Erythroblast (primary cell): ENCODE data around the gene RCAN1.
A peak's percentile ranks its signal among the peaks of the same experiment; 100 is the strongest.

Experiments used
- DNase-seq, 2 experiments: peaks; one replicate each; lab custom pipeline; 2025; lab: John Stamatoyannopoulos, UW
- GATA1 ChIP-seq: IDR thresholded peaks from 2 replicates; pipeline ENCODE4 v1.6.1; 2011; ENCODE audit warnings: low read depth, mild to moderate bottlenecking, control low read depth, low read length, moderate library complexity
- POLR2A ChIP-seq: IDR thresholded peaks from 2 replicates; pipeline ENCODE4 v1.6.1; 2011; ENCODE audit warnings: mild to moderate bottlenecking, low read length

RCAN1 gene

DNA sequence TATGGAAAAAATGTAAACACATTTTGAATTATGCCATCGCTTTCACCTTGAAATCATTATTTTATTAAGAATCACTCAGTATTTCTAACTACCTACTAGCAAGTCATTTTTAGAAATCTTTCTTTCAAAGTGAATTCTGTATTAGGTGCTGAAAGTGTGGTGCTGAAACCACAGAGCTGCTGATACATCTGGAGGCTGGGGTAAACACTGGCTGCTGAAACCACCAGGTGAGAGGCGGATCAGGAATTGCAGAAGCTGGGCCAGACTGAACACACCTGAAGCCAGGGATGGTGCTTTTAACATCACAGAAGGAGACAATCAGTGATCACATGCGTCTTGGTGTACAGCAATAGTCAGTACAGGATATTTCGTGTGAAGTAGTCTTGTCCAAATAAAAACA is 60.7 kb downstream of the RCAN1 start:
- TF ChIP-seq POLR2A, result no peak
- no peak for TF ChIP-seq GATA1
- DNase-seq, result no peak

DNA sequence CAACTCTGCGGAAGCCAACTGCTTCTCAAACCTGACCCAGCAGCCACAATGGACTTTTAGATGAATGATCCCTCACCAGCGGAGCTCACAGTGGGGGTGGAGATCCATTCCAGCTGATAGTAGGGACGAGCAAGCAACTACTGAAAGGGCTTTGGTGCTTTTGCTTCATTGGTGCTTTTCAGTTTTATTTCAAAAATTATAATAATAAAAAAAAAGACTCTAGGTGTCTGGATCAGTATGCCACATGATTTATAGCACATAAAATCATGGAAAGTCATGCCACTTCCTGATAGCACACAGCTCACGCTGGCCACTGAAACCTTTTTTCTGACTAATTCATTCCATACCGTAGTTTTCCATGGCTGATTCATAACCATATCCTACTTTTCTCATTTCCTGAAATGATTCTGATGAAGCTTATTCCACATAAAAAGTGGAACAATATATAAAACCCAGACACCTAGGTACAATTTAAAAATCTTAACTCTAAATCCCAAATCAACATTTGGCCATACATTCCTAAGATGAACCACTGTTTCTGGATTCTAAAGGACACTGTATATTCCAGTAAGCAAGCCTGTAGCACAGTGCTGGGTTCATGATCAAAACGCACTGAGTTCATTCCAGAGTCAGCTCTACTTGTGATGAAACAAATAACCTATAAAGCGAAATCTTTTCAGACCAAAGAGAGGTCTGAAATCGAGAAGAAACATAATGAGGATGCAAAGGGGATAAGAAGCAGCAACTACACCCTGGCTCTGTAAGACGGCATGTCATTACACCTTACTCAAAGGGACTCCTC is 61.6 kb downstream of the RCAN1 start:
- no peak for DNase-seq
- TF ChIP-seq POLR2A (no peak), GATA1 (no peak)

- no peak for DNase-seq
- TF ChIP-seq POLR2A, result no peak
- no peak for TF ChIP-seq GATA1
These were observed 62.4 kb downstream of the RCAN1 start for GRCh38 chr21:34552360-34553098.

- no peak for TF ChIP-seq GATA1
- TF ChIP-seq POLR2A, result no peak
These were observed 64.6 kb downstream of the RCAN1 start for GRCh38 chr21:34550182-34550799.

DNA sequence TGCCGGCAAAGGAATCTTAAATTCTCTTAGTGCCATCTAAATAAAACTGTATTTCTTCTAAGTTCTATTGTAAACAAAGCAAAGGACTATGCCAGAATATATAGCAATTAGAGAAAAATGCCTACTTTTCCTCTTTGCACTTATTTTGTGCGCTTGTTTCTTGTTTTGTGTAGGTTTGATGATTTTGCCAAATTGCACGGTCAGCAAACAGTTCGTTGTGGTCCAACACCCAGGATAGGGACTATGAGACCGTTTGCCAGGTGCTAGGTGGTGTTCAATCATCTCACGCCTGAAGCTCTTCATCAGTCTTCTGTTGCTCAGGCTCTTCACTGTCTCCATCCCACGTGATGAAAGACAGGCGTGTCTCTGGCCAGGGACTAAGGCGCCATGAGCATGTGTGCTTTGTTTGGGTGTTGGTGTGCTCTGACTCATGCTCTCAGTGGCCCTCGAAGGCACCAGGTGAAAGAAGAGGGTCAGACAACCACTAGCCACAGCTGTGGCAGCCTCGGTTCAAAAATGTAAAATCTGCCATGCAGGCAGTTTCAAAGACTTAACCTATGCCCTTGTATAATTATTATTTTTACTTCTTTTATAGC is 66.0 kb downstream of the RCAN1 start:
- no peak for DNase-seq
- TF ChIP-seq POLR2A (no peak), GATA1 (no peak)

More at GRCh38 chr21:34550182-34550799, 64.6 kb downstream of the RCAN1 start:
- no peak for DNase-seq

GRCh38 chr21:34546542-34546941 is 68.4 kb downstream of the RCAN1 start:
- TF ChIP-seq GATA1 (no peak), POLR2A (no peak)
- no peak for DNase-seq

DNA sequence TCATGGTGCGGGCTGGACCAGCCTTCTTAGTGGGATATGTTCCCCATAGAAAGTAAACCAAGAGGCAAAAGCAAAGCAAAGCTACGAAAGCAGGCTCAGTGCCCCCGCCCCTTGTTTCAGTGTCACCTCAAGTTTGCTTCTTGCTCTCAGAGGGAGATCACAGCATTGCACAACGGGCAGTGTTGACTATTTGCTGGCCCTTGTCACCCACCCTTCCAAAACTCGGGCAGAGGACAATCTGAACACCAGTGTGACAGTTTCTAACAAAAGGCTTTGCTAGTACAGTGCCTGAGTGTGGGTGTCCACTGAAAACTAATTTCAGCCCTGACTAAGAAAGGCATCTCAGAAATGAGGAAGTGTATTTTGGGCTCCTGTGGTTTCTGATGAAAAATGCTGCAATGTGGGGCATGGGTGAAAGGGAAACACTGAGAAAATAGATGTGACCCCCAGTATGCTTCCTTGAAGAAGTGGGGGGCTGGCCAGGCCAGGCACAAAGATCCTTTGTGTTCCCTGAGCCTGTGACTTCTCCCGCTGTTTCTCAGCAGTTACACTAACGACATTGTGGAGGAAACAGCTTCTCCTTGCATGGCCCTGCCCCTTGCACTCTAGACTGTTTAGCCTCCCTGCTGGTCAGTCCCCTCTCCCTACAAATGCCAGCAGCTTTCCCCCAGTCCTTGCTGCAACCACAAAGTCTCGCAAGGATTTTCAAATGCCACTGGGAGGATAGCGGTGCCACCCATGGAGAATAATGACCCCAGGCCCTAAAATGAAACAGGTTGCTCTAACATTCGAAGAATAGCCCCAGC is 69.6 kb downstream of the RCAN1 start:
- no peak for DNase-seq

DNA sequence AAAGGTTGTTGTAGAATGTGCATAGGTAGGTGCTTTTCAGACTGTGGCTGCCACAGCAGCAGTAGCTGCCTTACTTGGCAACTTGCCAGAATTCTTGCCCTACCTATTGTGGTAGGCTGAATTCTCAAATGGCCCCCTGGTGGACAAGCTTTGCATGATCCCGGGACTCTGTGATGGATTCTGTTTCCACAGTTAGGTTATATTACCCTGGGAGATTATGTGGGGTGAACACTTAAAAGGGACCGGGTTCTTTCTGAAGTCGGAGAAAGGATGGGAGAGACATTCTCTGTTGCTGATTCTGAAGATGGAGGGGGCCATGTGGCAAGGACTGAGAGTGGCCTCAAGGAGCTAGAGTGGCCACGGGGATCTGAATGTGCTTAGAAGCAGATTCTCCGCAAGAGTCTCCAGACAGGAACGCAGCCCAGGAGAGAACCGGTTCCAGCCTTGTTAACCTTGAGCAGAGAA is 70.8 kb downstream of the RCAN1 start:
- DNase-seq, result peak; percentile 69 to 70
- TF ChIP-seq GATA1 (no peak), POLR2A (no peak)

More for the DNA sequence above, 69.6 kb downstream of the RCAN1 start:
- TF ChIP-seq POLR2A (no peak), GATA1 (no peak)

DNA sequence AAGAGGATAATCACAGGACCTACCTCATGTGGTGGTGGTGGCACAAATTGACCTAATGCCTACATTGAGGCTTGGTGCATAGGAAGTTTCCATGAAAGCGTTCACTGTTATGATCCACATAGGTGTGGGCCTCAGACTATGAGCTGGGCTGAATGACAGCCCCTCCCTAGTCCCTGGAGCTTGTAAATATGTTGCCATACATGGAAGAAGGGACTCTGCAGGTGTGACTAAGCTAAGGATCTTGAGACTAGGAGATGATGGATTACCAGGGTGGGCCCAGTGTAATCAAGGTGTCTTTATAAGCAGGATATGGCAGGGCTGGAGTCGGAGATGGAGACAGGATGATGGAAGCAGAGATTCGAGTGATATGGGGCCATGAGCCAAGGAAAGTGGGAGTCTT is 71.9 kb downstream of the RCAN1 start:
- no peak for TF ChIP-seq GATA1
- DNase-seq, result no peak

GRCh38 chr21:34540206-34540605 is 74.7 kb downstream of the RCAN1 start:
- no peak for TF ChIP-seq POLR2A
- no peak for TF ChIP-seq GATA1
- DNase-seq, result no peak

DNA sequence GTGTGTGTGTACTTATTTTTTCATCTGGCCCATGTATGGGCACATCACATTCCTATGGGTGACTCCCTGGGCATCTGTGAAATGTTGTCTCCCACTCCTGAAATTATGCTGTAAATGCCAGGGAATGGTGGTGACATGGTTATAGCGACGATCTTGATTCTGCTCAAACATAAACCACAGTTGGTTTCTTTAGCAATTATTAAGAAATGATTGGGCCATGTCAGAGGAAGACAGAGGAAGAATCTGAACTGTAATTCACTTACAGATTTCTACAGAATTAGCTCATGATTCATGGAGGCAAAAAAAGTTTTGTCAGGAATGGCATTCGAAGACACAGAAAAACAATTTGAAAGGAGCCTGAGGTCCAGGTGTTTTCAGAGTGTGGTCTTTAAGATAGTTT is 77.1 kb downstream of the RCAN1 start:
- DNase-seq, result no peak
- TF ChIP-seq GATA1 (no peak), POLR2A (no peak)

GRCh38 chr21:34536820-34537219 is 78.1 kb downstream of the RCAN1 start:
- TF ChIP-seq GATA1 (no peak), POLR2A (no peak)
- DNase-seq, result no peak

DNA sequence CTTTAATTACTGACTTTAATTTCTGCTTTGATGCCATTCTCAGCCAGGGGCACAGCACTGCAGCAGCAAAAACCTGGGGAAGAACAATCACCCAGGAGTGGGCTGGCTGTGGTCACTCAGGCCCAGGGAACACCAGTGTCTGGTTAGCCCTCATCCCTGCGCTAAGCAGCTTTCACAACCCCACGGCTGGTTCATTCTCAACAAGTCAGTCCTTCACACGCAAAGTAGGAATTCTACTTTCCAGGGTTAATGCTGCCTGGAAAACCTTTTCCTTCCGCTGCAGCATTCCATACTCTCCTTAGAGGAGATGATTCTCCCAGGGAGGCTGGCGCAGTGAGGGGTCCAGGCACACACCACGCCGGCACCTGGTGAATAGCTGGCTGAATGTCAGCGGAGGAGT is 78.6 kb downstream of the RCAN1 start:
- TF ChIP-seq GATA1, result no peak
- no peak for TF ChIP-seq POLR2A
- DNase-seq, result no peak
